ENCODE measurements around the gene MRPL24.

DNA sequence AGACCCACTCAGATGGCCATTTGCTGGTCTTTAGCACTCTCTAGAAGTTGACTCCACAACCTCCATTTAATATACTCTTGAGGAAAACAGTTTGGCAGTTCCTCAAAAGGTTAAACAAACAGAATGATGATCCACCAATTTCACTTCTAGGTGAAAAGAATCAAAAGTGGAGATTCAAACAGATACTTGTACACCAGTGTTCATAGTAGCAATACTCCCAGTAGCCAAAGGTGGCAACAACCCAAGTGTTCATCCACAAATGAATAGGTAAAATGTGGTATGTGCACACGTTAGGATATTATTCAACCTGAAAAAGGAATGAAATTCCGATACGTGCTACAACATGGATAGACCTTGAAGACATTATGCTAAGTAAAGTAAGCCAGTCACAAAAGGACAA lies 32.7 kb upstream of the MRPL24 start:
- TF ChIP-seq, protein P1, sequence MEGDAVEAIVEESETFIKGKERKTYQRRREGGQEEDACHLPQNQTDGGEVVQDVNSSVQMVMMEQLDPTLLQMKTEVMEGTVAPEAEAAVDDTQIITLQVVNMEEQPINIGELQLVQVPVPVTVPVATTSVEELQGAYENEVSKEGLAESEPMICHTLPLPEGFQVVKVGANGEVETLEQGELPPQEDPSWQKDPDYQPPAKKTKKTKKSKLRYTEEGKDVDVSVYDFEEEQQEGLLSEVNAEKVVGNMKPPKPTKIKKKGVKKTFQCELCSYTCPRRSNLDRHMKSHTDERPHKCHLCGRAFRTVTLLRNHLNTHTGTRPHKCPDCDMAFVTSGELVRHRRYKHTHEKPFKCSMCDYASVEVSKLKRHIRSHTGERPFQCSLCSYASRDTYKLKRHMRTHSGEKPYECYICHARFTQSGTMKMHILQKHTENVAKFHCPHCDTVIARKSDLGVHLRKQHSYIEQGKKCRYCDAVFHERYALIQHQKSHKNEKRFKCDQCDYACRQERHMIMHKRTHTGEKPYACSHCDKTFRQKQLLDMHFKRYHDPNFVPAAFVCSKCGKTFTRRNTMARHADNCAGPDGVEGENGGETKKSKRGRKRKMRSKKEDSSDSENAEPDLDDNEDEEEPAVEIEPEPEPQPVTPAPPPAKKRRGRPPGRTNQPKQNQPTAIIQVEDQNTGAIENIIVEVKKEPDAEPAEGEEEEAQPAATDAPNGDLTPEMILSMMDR (IDR thresholded peaks at IDR 0.05; ENCODE audit: insufficient read depth, low read length, poor library complexity, severe bottlenecking), result no peak
- no peak for TF ChIP-seq EZH2phosphoT487 (conservative IDR thresholded peaks at IDR 0.05; ENCODE audit: low read length)
